ENCODE results near the gene TEX30.

TEX30 gene

GRCh38 chr13:102718746-102719145 lies 54.8 kb downstream of the TEX30 start:
- Histone ChIP-seq H3K9me3 (ENCODE audit: control insufficient read depth, insufficient read depth, low read length) (no peaks in the 10 kb centered on the region), H3K4me1 (ENCODE audit: control insufficient read depth, insufficient read depth, low read length) (no peaks in the 10 kb centered on the region), H3K27me3 (ENCODE audit: control insufficient read depth, insufficient read depth, low read length) (no peaks in the 10 kb centered on the region), H3K36me3 (ENCODE audit: control insufficient read depth, insufficient read depth, low read length) (no peaks in the 10 kb centered on the region), H3K9ac (ENCODE audit: low read depth, low read length) (no peak overlapping the region), H3K27ac (ENCODE audit: low read depth, low read length) (no peak overlapping the region), H3K4me3 (ENCODE audit: low read depth, low read length) (no peak overlapping the region)
